ENCODE data around the gene SAMD13.
"Not testable (repeated sequence)": the region's sequence is repeated elsewhere in the genome, so short reads cannot be mapped to it uniquely, and the experiment has no call there.

SAMD13 gene

DNA sequence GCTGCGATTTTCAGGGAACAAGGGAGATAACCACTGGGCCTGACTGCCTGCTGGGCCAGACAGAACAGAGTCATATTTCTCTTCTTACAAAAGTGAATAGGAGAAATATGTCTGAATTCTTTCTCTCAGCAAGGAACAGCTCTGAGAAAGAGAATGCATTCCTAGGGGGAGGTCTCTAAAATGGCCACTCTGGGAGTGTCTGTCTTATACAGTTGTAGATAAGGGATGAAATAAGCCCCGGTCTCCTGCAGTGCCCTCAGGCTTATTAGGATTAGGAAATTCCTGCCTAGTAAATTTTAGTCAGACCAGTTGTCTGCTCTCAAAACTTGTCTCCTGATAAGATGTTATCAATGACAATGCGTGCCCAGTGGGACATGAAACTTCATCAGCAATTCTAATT is 14.1 kb upstream of the SAMD13 start:
- DNase-seq, result not testable (repeated sequence)

DNA sequence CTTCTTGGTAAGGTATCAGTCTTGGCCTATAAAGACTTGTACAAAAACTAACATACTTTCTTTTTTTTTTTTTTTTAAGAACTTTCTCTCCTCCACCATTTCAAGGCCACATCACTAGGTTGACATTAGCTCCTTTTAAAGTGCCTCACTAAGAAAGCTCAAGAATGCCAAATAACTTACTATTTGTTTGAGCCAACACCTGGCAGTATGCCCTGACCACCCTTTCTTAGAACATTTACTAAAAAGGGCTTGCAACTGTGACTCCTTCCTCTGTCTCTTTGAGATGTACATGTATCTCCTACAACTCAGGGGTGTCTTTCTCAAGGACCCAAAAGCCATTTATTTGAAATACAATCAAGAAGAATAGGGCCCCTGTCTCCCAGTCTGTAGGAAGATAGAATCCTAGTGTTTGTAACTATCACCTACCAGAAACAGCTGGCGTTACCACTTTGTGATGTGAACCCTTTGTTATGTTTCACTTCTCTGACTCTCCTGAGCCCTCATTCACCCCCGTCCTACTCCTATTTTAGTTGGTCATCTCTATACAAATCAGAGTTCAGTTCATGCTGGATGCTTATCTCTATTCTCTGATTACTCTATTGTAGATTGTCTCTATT is 12.2 kb upstream of the SAMD13 start:
- DNase-seq, result no peak

DNA sequence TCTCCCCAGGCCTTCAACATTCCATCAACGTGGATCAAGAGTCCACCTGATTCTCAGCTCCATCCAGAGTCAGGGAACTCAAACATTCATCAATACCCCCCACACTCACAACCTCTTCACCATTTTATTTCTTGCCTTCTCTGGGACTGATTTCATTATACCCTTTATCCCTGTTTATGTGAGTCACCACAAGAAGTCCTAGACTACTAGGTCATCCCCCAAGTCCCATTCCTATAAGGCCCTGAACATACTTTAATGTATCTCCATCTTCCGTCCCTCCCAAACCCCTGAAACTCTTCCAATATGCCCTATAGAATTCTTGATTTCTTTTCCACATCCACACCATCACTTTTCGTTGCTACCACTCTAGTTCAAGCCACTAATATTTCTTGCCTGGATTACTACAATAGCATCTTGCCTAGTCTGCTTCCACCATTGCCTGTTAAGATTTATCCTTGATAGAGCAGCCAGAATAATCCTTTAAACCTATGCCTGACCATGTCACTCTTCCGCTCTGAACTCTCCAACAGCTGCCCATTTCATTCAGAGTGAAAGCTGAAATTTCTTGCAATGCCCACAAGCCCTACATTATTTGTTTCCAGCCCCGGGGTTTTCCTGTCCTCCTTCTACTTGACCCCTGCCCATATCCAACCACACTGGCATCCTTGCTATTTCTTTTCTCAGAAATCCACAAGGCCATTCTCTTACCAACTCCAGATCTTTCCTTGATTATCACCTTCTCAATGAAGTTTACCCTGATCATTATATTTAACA is 9.4 kb upstream of the SAMD13 start:
- DNase-seq, result no peak

DNA sequence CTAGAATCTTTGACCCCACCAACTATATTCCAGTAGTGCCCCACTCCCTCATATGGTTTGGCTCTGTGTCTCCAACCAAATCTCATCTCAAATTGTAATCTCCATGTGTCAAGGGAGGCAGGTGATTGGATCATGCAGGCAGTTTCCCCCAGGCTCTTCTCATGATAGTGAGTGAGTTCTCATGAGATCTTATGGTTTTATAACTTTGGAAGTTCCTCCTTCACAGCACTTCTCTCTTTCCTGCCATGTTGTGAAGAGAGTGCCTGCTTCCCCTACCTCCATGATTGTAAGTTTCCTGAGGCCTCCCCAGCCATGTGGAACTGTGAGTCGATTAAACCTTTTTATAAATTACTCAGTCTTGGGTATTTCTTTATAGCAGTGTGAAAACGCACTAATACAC is 7.7 kb upstream of the SAMD13 start:
- no peak for DNase-seq

DNA sequence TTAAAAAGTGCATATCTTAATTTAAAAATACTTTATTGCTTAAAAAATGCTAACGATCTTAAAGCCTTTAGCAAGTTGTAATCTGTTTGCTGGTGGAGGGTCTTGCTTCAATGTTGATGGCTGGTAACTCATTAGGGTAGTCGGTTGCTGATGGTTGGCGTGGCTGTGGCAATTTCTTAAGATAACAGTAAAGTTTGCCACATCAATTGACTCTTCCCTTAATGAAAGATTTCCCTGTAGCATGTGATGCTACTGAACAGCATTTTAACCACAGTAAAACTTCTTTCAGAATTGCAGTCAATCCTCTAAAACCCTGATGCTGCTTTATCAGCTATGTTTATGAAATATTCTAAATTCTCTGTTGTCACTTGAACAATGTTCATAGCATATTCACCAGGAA is 6.8 kb upstream of the SAMD13 start:
- DNase-seq, result no peak

DNA sequence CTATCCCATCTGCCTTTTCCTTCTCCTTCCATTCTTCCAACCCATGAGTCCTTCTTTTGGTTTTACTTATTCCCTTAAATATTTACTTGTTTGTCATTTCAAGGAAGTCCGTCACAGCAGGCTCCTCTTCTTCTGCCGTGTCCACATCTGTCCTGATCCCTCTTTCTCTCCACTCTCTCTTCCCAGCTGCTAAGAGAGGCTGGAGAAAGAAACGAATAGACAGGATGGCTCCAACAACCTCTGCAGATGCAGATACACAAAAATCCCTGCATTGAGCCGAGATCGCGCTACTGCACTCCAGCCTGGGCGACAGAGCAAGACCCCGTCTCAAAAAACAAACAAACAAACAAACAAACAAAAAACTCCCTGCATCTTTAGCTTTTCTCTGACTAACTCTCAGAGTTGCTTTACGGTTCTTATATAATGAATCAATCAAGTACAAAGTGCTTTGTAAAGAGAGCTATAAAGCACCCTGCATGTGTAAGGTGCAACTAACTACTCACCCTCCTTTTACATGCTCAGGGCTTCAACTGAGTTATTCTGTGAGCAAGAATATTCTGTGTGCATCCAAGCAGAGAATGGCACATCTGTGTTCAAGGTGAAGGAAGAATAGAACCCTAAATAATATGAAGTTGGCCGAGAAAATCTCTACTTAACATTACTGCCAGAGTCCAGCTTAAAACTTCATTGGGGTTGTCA is 3.8 kb upstream of the SAMD13 start:
- no peak for DNase-seq

DNA sequence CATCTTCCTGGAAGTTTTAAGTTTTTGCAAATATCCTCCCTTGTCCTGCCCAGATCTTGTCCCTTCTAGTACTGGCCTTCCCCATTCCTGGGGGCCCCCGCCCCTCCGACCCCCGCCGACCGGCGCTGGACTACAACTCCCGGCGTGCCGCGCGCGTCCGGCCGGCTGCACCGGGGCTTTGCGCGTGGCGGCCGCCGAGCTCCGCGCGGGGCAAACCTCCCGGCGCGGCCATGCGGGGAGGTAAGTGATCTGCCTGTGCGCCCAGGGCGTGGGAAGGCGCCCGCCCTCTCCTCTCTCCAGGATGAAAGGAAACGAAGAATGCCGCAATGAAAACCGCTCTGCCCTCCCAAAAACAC is 3.2 kb upstream of the SAMD13 start:
- DNase-seq, result peak in 1 of 2 experiments; percentile 4

DNA sequence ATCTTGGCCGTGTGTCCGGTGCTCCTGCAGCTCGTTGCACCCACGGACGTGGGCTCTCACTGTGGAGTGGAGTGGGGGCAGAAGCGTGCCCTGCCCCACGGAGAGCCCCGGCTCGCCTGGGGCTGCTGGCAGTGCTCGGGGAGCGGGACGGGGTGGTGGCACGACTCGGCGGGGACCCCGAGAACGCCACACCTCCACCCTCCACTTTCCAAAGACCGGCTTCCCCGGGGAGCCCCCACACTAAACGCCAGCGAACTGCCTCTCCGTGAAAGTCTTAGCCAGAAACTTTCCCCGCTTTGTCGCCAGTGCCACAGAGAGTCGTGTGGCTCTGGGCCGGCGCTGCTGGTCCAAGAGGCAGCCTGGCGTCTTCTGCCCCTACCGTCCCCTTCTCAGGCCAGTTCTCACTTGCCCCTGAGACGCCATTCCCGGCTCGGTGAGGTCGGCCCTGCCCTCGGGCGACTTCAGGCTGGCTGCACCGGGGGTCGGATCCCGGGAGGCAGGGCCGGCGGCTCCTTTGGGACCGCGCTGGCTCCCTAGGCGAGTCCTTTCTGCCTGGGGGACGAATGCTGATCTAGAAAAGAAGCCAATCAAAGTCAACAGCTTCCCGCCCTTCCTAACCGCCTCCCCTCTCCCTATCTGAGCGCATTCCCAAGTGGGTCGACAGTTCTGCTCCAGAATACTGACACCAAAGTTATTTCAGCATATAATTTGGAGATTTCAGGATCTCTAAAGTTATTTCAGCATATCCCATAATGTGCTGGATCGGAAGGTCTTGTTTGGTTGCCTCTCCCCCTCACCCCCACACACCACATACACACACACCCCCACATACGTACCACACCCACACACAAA is 2.6 kb upstream of the SAMD13 start:
- no peak for DNase-seq

DNA sequence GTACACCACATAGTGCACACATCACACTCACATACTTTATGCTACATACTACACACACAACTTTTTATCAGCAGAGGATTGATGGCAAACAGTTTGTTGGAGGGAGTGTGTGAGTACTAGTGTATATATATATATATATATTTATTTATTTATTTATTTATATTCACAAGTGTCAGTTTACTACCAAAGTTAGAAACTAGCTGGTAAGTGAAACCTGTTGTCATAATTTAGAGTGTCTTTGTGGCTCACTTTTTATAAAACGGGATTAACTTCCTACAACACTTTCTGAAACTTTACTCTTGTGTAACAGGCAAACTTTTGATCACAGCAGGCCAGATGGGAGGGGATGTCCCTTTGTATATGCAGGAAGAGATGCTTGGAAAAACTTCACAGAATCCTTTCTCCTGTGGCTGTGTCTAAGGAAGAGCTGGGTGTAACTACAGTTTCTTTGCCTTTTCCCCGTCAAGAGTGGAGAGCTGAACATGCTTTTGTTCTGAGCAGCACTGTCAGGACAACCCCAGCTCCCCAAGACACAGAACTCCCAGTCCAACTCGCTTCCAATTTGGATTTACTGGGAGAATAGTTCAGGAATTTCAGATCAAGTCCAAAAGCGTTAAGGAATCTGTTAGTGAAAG is 1.9 kb upstream of the SAMD13 start:
- no peak for DNase-seq

DNA sequence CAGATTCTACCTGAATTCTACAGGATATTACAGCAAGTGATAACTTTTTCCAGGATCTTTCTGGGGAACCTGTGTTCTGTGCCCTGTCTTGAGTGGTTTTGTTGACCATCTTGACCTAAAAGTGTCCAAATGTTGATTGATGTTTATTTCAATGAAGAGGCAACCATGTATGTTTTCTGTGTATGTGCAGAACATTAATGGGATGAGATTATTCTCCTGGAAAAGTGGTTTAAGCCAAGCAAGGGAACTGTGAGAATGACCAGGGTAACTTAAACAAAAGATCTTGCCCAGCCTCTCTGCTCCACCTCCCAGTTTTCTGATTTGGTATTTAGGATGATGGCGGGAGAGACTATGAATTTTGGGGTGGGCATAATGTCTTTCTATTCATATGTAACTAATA is 1.0 kb upstream of the SAMD13 start:
- DNase-seq, result no peak

DNA sequence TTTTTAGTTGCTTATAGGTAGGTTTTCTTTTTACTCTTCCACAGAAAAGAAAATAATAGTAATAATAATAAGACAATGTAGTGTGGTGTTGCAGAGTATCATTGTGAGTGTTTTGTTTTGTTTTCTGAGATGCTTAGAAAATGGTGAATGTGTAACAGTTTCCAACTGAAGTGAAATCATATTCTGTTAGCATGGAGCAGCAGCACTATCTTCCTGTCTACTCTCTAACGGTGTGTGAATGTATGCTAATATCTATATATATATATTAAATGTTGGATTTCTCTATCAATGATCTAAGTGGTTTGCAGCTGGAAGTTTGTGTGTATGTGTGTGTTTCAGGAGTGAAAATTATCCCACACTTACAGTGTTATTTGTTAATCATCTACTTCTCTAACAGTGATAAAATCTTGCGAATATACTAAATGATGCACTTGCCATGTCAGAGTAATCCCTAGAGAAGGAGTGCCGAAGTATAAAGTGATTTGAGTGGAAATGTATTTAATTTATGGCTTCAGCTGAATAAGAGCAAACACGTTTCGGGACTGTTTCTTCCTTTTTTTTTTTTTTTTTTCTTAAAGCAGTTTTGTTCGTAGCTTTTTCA is 377 bp downstream of the SAMD13 start:
- DNase-seq, result peak in 1 of 2 experiments; percentile 40

DNA sequence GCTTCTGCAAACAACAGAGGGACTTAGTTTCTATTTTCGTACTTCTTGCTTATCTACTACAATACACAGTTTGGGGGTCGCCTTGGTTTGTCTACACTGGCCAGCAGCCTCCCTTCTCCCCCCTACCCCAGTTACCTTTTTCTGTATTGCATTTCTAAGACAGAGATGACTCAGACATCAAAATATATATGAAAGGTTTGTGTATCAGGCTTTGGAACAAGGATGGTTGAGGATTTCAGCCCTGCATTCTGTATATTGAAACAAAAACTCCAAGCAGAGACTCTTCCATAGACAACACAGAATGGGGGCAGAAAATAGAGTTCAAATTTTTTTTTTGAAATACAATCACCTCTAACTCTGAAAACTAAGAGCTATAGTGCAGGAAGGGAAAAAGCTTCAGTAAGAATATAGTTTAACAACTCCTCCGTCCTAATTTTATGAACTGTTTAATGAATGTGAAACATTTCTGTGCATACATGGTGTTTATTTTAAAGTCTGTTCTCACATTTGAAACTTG is 1.9 kb downstream of the SAMD13 start:
- no peak for DNase-seq

DNA sequence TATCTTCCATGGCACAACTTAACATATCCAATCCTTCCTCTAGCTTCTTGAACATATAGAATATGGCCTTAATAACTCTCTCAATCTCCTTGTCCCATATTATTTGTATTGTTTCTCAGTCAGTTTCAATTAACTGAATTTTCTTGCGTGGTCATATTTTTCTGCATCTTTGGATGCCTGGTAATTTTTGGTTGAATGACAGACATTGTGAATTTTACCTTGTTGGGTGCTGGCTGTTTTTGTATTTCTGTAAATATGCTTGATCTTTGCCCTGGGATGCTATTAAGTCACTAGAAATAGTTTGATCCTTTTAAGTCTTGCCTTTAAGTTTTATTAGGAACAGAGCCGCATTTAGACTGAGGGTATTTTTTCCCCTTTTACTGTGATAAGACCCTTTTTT is 5.9 kb downstream of the SAMD13 start:
- DNase-seq, result no peak

DNA sequence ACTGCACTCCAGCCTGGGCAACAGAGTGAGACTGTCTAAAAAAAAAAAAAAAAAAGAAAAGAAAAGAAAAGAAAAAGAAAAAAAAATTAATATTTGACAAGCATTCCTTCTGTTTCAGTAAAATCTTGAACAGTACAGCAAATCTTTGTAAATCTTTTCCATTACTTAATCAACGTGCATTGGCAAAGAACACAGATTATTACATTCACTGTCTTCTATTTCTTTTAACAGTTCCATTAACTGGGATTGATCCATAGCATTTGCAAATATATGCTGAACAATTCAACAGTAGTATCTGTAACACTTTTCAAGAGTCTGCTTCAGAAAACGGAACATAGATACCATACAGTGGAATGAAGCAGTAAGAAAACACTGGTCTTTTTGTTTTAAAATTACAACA is 9.8 kb downstream of the SAMD13 start:
- DNase-seq, result no peak

DNA sequence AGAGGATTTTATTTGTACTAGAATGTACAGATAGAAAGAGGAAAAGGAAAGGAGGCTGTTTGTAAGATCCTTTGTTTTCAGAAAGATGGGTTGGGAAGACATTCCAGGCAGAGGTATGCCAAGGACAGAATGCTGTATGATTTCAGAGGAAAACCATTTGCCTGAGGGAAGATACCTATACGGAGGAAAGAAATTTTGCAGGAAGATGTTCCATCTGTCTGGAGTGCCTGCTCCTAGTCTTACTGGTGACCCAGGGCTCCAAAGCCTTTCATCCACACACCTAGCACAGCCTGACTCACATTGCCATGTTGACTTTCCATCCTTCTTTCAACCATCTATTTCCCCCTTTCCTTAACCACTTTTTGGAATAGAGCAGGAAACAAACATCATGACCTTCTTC is 18.2 kb downstream of the SAMD13 start:
- DNase-seq, result no peak

DNA sequence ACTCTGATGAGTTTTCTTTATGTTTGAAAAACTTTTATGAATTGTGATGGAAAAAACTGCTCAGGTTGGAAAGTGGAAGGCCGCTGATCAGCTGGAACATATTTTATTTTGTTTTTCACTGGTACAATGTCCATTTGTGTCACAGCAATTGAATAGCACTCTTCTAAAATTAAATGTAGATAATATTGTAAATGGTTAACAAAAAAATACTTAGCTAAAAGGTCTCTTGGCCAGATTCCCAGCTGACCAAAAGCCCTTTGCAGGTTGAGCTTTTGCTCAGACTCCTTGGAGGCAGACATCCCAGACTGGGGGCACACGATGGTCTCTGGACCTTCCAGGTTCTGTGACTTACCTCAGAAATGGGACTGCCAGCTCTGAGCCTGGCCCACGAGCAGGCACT is 26.3 kb downstream of the SAMD13 start:
- DNase-seq, result no peak

DNA sequence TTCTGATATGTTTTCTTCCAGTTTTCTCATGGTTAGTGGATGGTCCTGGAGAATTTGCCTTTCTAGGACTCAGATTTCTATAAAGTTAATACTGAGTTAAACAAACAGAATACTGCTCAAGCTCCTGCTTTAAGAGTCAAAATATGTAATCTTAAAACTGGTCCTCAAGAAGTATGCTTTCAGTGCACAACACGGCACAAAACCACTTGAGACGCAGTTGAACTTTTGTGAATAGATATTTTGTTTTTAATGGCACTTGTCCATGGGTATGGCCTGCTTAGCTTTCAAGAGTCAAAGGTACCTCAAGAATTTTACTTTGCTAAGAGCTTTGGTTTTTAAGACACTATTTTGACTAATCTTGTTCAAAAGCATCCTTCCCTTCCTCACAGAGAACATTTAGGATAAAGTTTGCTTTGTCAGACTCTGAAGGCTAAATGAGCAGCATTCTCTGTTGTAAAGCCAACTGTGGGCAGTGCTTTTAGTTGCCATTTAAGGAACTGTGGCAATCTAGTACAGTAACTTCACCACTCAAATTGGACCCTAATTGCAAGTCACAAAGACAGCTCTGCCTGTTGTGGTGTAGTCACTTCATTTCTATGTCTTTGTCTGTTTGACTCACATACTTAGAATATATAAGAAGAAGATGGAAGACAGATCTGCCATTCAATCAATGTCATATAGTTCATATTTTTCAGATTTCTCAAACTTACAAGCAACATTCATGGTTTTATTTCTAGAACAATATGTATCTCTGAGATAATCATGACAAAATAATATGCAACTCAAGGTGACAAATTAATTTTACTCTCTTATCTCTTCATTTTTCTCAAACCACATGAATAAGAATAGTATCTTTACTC is 28.8 kb downstream of the SAMD13 start:
- no peak for DNase-seq

DNA sequence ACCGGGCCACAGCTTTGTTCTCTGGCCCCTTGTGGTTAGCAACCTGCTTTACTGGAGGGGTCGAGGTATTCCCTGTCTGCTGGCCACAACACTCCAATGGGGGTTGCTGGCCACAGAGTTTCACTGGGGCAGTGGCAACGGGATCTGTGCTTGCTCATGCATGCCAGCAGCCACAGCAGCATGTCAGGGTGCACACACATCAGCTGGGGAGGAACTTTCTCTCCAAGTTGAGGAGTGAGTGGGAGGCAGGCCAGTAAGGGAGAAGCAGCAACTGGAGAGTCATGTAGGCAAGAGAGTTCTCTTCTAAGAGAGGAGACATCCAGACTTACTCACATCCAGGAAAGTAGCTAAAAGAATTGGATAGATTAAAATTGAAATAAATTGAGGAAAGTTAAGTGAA is 38.0 kb downstream of the SAMD13 start:
- DNase-seq, result no peak

DNA sequence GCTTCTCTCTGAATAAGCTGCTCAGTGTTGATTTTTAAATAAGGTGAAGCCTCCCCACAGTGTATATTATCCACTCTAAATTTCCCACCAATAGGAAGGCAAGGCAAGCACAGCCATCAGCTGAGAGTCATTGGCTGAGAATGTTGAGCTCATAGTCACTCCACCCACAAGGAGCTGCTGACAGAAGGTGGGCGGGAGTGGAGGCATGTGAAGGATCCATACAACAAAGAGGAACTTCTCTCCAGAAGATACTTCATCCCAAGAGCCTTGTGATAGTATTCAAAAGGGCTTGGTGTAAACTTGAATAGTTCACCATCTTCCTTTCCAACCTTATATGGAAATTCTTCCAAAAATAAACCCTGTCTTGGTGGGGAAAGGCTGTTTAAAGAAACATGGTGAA is 42.8 kb downstream of the SAMD13 start:
- no peak for DNase-seq

DNA sequence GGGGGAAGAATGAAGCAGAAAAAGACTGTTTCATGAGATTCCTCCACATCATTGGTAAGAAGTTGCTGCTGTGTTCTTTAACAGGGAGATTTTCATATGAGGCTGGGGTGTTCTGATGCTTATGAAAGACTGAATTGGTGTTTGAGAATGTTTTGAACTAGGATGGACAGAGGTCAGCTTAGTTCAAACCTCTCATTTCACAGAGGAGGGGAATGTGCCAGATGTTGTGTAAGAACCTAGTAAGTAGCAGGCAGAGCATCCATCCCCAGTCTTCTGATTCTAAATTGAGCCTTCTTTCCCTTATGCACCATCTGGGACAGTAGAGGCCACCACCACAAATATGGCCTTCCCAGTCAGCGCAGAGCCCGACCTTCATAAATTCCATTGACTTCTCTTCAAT is 43.7 kb downstream of the SAMD13 start:
- DNase-seq, result no peak

DNA sequence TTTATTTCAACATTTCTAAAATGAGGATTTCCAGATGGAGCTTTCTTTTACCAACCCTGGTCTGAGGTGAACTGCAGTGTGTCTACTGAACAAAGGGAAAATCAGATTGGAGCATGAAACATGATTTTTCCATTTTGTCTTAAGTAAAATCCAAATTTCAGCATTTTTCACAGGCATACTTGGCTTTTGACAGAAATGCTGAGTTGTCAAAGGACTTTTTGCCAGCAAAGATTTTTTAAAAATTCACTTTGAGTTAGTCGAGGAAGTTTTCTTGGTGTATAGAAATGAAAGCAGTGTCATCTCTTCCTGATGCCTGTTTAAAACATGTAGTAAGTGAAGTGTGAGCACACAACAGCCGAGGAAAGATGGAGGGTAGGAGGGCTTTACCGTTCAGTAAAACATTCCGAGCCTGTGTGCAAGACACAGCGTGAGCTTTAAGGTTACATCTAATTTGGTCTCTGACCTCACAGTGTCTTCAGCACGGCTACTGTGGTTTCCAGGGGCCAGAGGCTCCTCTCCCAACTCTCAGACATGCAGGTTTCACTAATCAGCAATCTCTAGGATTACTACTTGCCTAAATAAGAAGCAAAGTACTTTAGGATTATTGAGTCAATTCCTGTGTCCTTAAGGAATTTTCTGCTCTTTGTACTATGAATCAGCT is 45.9 kb downstream of the SAMD13 start:
- no peak for DNase-seq

Data from cerebellar nuclear complex (tissue), 1 donor.